Stimulated activated CD4-positive, alpha-beta T cell treated with anti-CD3 and anti-CD28 coated beads, Interleukin-1b, Interleukin-23, amount 100 ng/mL, for 24 hours (primary cell): Measurements from ENCODE around the gene ETV7.

Source experiments
- DNase-seq, 4 experiments: peaks; one replicate each; pipeline ENCODE4 v3.0.0-alpha.2; 2020; ENCODE audit warnings: low read depth in 4 of 4, low spot score in 1 of 4

ETV7 gene

GRCh38 chr6:36324715-36325114, 62.8 kb downstream of the ETV7 start:
- DNase-seq, result no peak

GRCh38 chr6:36324191-36324590, 63.3 kb downstream of the ETV7 start:
- DNase-seq, result no peak

DNA sequence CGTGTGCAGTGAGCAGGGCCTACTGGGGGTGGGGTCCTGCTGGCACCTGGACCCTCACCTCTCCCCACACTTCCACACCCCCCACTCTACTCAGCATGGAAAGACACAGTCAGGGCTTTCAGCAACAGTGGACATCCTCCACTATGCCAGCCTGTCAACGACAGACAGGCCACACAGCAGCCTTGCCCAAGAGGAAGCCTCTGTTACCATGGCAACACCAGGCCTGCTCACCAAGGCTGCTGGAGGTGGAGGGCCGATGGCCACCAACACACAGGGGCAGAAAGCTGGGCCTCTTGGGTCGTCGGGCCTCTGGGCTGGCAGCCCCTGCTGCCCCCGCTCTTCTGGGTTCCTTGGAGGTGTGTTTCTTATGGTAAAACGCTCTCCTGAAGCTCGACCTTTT, 64.4 kb downstream of the ETV7 start:
- no peak for DNase-seq

DNA sequence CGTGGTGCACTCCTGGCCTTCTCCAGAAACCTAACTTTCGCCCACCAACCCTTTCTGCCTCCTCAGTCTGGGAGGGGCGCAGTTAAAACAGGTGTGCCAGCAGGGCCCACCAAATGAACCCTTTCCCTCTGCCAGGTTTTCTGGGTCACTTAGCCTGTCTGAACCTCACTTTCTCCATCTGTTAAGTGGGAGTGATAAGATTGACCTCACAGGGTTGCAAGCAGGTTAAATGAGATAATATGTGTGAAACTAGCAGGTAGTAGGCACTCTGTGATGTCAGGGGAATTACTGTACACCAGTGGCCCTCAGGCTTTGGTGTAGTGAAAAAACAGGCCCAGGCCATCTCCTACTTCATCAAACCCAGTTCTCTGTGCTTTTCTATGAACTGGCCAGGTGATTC, 64.9 kb downstream of the ETV7 start:
- DNase-seq, result no peak

GRCh38 chr6:36320475-36320874, 67.0 kb downstream of the ETV7 start:
- no peak for DNase-seq

- no peak for DNase-seq
Measured at GRCh38 chr6:36319821-36320220, 67.6 kb downstream of the ETV7 start.

- no peak for DNase-seq
Measured at GRCh38 chr6:36319436-36319762, 68.1 kb downstream of the ETV7 start.

GRCh38 chr6:36318690-36319435, 68.6 kb downstream of the ETV7 start:
- DNase-seq, result no peak

DNA sequence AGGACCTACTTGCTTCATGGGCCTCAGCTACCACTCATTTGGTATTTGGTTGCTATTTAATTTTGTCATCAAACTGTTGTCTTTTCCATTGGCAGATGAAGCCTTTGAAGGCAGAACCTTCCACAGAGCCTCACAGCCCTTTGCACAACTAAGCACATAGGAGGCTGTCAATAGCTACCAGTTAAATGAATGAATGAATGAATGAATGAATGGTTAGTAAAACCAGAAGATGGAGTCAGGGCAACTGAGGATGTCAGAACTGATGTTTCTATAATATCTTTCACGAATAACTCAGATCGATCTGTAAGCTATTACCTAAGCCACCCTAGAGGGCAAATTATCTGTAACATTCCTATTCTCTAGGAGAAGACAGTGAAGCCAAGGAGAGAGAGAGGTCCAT, 69.8 kb downstream of the ETV7 start:
- DNase-seq, result no peak
